LHCN-M2 (cell line): ENCODE results near the gene MDM4. TPM values are rescaled to one million over a fixed set of nuclear protein-coding genes. Genes with fewer than 3 reads are reported as not detected.
A peak's percentile ranks its signal among the peaks of the same experiment; 100 is the strongest.

Source experiments
- DNase-seq: peaks from one replicate; pipeline ENCODE4 v3.0.0-alpha.2; 2012; ENCODE audit warnings: low read depth
- total RNA-seq: library from RNA; depleted of rRNA; stranded (reverse); fragments of >200 nt; gene quantifications from 2 replicates; pipeline ENCODE4 v1.2.3, GENCODE V29; 2014

Gene MDM4
- total RNA-seq, 1 experiment from 2014 or later, result 14.5 TPM

DNA sequence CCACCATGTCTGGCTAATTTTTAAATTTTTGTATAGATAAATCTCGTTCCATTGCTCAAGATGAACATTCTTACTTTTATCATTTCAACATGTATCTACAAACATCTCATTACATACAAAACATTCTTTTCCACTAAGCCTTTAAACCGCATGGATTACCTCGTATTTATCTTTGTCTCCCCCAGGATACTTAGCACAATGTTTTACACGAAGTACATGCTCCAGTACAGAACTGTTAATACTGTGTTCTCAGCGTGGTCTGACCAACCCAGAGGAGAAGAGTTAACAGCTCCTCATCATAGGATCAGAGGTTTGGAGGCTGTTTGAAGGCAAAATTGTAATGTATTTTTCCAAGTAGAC is 29.0 kb upstream of the MDM4 start:
- peak; percentile 57 for DNase-seq

DNA sequence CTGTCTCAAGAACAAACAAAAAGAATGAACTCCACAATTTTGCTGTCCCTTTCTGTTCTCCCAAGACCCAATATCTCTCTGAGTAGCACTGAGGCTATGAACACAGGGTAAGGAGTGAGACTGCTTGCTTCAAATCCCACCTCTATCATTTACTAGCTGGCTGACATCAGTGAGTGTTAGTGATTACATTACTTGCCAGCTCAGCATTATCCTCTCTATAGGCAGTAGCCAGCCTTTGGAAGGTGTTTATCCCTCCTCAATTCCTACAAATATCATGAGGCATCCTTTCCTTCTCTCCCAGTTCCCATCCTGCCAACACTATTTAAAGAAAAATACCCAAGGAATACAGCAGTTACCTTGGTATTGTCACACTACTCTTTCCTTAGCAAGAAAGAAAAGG is 24.6 kb upstream of the MDM4 start:
- no peak for DNase-seq

DNA sequence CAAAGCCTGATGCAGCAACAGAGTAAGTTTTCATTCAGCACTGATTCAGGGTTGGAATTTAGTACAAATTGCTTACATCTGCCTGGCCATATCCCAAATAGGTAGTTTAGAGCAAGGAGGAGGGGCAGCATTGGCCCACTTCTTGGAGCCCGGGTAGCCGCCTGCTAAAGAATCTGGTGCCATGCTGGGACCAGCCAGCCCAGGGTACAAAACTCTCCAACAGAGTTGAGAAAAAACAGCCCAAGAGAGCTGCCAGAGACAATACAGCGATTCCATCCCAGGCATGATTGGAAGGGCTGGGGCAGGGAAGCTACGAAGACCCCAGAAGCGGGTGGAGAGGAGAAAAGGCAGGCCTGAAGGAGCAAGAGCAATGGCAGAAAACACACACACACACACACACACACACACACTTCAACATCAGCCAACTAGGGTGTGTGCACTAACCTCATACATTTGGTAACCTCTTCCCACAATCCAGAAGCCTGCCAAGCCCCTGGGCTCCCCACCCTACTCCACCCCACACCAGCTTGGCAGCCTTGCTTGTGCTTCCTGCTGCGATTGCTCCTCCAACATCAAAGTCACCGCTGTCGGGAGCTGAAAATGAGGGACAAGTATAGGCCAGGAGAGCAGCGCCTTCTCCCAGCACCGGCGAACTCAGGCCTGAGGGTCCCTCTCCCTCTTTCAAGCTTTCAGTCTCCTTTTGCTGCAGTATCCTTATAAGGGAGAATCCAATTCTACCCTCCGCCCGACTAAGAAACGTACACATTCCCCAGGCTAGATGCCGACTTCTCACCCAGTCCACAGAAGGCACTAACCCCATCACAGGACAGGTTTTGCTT is 22.8 kb upstream of the MDM4 start:
- no peak for DNase-seq

DNA sequence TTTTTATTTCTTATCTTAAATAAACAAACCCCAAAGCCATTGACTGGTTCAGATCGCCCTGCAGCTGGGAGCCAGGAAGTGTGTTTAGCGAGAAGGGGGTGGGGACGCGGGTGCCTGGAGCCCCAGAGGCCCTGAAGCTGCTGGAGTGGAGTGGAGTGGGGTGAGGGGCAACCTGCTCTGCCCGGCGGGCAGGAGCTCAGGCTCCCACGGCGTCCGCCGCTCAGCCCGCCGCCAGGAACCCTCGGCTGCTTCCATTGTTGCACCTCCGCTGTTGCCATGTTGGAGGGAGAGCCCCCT is 22.3 kb upstream of the MDM4 start:
- no peak for DNase-seq

DNA sequence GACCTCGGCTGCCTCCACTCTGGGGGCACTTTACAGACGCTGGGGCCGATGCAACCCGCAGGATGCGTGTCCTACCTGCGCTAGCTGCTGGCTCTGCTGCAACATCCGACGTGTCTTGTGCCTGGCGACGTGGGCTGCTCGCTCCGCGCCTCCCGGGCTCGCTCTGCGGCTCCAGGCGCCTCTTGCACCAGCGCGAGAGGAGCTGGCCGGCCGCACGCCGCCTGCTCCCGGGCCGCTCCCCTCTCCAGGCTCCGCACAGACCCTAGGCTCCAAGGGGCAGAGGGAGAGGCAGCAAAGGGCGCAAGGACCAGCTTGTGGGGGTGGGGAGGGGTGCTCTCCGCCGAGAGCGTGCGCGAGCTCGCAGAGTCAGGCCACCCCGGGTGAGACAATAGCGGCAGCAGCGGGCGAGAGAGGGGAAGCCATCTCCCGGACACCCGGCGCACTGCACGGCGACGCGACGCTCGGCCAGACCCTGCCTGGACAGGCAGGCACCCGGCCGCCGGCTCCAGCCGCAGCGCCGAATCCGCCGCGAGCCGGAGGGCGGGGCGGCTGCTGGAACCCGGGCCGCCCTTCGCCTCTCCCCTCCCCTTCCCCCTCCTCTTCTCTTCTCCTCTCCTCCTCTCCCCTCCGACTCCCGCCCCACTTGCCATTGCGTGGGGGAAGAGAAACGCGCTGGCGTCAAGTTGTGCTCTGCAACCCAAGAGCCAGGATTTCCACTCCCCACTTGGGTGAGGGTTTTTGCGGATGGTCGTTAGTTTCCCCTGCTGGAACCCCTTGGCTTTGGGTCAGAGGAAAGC is 21.7 kb upstream of the MDM4 start, which contains the start of gene PIK3C2B:
TSS of gene PIK3C2B (minus strand) at position 525 of the 797 bp plus-strand sequence. CDS start 25,003 bp downstream, outside the sequence.
- peak; percentile 64 for DNase-seq

DNA sequence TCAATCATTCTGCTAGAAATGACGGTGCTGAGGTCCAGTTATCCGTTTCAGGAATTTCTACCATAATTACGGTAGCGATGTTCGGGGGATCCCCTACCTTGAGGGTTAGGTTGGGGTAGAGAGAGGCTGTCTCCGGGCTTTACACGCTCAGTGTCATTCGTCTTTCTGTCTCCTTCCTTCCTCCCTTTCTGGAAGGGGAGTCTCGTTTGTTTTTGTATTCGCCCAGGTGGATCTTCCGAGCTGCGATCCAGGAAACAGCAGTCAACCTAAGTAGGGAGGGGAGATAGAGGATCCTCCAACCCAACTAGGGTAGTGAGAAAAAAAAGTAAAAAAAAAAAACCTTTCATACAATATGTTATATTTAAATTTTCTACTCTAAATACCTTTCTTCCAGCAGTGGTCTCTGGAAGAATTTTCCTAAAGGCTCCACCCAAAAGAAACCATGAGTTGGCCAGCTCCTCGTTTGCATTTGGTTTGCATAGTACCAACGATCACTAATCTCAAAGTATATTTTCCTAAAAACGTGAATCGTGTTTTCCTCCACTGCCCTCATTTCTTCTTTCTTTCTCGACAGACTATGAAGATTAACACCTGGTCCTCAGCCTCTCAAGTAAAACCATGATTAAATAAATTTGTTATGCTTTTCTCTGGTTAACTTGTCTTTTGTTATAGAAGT is 21.0 kb upstream of the MDM4 start:
- no peak for DNase-seq

DNA sequence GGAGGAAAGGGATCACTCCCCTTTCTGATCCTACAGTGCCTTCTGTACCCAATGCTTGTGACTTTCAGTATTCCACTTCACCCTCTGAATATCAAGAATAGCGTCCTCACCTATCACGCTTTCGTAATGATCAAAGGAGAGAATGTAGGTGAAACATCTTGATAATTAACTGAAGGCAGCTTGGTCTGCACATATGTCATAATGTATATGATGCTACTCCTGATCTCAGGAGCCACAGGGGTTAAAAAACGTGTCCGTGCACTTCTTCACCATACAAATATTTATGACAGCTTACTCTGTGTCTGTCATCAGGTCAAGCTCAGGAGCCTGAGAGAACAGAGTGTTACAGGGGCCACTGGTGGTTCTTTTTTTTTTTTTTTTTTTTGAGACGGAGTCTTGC is 20.4 kb upstream of the MDM4 start:
- no peak for DNase-seq

DNA sequence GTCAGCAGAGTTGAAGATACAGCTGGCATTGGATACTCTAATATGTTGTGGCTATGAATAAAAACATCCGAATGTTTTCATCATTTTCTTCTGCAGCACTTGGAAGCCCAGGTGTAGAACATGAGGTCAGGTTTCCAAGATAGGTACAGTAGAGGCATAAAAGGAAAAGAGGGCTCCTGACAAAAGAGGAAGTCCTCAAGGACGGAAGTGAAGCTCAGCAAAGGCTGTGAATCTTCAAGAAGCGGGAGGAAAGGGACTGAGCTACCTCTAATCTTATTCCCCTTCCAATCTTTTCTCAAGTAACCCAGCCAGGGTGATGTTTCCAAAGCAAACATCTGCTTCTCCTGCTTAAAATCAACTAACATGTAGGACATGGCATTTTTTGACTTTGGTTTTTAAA is 17.2 kb upstream of the MDM4 start:
- no peak for DNase-seq

DNA sequence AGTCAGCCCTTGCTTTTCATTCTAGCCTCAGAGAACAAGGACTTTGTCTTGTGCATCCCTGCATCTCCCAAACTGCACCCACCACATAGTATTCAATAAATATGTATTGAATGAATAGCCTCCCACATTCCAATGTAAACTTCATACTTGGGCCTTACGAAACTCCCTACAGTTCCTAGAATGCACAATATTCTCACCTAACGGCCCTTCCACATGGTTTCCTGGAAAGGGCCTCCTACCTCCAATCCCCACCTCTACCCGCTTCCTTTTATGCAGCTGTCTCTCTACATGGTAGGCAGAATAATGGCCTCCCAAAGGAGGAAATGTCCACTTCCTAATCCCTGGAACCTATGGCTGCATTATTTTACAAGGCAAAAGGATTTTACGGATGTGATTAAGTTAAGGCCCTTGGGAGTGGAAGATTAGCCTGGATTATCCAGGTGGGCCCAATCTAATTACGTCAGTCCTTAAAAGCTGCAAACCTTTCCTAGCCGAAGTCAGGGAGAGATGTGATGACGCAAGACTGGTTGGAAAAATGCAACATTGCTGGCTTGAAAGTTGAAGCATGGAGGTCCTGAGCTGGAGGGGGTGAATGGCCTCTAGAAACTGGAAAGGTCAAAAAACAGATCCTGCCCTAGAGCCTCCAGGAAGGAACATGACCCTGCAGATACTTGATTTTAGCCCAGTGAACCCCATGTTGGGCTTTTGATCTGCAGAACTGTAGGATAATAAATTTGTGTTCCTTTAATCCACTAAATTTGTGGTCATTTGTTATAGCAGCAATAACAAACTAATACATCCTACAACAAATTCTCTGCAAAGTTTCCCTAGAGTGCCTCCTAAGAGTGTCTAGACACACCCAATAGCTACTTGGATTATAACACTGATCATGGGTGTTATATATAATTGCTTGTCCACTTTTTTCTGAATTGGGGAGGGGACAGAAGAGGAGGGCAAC is 16.4 kb upstream of the MDM4 start:
- no peak for DNase-seq

DNA sequence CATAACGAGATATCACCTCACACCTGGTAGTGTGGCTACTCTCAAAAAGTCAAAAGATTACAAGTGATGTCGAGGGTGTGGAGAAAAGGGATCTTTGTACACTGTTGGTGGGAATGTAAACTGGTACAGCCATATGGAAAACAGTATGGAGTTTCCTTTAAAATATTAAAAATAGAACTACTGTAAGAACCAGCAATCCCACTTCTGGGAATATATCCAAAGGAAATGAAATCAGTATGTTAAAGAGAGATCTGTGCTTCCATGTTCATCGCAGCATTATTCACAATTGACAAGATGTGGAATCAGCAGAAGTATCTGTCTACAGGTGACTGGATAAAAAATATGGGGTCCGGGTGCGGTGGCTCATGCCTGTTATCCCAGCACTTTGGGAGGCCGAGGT is 14.0 kb upstream of the MDM4 start:
- no peak for DNase-seq

DNA sequence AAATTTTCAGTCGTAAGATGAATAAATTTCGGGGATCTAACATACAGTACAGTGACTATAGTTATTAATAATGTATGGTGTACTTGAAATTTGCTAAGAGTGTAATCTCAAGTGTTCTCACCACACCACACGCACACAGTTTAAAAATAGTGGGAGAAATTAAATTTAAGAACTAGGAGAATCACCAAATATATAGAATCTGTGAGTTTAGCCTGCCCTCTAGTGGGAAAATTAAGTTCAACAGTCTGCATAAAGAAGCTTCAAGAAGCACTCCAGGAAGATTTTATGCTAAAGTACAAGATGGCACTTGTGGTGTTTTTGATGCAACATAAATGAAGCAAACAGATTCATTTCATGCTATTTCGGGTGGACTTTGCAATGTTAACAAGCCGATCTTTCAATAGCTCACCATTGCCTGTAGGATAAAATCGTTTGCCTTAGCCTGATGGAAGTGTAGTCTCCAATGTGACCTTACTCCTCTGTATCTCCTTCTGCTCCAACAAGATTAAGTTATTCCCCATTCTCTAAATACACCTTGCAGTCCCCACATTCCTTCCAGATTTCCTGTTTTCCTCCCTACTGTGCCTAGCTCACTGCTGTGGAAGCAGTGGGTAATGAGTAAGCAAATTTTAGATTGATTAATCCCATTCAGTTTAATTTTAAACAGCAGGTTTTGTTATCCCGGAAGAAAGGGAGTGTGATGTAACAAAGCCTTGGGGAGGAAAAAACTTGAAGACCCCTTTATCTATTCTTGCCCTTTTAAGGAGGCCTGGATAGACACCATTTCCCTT is 12.9 kb upstream of the MDM4 start:
- DNase-seq, result peak; percentile 70

DNA sequence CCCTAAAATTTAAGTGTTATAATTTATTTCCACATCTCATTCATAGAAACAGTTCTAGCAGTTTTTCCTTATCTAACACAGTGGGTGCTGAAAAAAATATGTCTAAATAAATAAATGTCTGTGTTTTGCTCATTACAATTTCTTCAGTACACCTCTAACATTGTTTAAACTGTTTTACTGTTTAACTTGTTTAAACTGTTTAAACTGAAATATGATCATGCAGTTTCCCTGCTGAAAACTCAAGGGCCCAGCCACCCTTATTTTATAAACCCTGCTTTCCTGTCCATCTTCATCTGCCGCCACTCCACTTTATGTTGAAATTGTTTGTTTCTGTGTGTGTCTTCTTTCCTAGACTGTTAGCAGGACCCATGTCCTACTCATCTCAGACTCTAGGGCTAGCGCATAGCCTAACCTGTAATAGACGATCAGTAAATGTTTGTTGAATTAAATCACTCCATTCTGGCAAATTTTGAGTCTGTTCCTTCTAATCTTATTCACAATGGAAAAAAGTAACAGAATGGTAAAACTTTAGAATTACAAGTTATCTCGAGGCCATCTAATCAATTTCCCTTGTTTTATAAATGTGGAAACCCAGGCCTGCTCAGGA is 12.2 kb upstream of the MDM4 start:
- no peak for DNase-seq

DNA sequence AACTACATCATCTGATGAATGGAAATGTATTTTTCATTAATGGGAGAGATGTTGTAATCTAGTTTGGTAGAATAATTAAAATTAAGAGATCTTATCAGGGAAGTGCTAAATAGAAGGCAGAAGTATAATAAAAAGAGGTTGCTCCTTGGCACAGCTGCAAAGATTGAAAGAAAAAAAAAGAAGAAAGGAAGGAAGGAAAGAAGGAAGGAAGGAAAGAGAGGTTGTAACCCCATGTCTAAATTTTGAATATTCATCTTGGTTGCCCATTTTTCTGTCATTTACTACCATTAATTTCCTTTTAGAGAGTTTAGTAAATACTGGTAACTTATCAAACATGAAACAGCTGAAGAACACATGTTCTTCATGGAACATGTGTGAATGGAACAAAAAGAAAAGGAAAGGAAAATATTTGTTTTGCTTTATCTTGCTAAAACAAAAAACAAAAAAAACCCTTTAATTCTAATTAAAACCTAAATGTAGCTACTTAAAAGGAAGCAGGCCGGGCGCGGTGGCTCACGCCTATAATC is 10.5 kb upstream of the MDM4 start:
- DNase-seq, result no peak

DNA sequence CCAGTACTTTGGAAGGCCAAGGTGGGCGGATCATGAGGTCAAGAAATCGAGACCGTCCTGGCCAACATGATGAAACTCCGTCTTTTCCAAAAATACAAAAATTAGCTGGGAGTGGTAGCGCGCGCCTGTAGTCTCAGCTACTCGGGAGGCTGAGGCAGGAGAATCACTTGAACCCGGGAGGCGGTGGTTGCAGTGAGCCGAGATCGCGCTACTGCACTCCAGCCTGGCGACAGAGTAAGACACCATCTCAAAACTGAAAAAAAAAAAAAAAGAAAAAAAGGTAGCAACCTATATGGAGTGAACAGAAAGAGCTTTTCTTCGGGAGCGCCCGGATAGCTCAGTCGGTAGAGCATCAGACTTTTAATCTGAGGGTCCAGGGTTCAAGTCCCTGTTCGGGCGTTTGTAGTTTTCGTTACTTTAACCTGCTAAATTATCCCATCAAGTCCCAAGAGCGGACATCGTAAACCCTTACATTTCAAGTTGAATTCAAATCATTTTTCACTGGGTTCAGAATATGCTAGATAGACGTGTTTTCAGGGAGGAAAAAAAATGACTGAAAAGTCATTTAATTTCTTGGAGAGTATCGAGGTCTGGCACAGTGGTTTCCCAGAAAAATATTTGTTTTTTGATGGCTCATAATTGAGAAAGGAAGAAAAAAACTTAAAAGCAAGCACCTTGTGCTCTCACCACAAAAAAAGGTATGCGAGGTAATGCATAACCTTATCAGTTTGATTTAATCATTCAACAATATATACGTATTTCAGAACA is 9.8 kb upstream of the MDM4 start:
- peak; percentile 94 for DNase-seq

DNA sequence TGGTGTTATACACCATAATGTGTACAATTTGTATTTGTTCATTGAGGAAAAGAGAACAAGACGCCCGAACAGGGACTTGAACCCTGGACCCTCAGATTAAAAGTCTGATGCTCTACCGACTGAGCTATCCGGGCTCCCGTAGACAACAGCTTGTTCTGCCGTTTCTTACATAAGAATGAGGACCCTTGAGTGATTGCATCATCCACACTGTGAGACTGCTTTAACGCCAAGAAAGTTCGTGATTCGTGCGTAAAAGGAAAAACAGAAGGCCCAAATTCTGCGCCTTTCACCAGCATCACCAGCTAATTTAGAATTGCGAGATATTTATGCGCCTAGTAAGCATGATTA is 9.3 kb upstream of the MDM4 start:
- DNase-seq, result peak; percentile 88

DNA sequence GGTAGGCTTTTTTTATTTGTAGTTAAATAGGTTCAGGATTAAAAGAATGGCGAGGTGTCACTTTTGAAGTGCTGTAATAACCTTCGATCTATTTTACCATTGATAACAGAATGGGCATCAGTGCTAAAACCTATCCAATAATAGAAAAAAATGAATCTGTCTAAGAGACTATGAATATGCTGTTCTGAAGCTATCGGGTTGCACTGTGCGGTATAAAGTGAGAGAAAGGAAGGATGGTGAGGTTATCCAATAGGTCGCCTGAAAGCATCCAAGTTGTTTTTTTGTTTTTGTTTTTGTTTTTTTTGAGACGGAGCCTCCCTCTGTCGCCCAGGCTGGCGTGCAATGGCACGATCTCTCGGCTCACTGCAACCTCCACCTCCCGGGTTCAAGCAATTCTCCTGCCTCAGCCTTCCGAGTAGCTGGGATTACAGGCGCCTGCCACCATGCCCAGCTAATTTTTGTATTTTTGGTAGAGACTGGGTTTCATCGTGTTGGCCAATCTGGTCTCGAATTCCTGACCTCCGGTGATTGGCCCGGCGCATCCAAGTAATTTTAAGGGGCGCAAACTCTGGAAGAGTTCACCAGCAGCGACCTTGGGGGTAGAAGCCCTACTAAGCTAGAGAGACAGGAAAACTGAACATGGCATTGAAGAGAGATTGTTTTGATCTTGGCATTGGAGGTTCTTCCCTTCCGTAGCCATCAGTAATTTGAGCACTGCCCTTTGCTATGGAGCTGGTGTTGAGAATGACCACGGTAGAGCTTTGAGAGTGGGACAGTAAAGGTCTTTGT is 8.7 kb upstream of the MDM4 start:
- DNase-seq, result peak; percentile 82

DNA sequence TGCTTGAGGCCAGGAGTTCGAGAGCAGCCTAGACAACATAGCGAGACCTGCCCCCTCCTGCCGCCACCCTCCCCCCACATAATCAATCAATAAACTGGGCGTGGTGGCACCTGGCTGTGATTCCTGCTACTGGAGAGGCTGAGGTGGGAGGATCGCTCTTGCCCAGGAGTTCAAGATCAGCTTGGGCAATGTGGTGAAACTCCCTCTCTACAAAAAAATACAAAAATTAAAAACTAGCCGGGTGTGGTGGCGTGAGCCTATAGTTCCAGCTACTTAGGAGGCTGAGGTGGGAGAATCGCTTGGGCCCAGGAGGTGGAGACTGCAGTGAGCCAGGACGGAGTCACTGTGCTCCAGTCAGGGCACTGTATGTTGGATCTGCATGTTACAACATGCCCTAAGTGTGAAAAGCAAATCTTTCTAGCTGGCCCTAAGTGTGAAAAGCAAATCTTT is 7.0 kb upstream of the MDM4 start:
- DNase-seq, result no peak

DNA sequence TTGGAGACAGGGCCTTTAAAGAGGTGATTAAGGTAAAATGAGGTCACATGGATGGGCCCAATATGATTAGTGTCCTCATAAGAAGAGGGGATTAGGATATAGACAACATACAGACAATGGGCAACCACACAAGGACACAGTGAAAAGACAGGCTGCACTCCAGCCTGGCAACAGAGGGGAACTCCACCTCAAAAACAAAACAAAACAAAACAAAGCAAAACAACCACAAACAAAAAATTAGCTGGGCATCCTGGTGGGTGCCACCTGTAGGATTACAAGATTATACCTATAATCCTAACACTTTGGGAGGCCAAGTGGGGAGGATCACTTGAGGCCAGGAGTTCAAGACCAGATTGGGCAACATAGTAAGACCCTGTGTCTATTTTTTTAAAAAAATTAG is 4.8 kb upstream of the MDM4 start:
- DNase-seq, result no peak
